Pulmonary artery endothelial cell (primary cell): ENCODE data around the gene CSNK1G1. TPM values are rescaled to one million over a fixed set of nuclear protein-coding genes. Genes with fewer than 3 reads are reported as not detected.

Source experiments
- DNase-seq: peaks from one replicate; pipeline ENCODE4 v3.0.0-alpha.2; 2011; ENCODE audit warnings: low read depth, low spot score
- total RNA-seq: library from RNA; depleted of rRNA; stranded (reverse); fragments of >200 nt; gene quantifications from 2 replicates; pipeline ENCODE4 v1.2.3, GENCODE V29; 2014

CSNK1G1 gene
- total RNA-seq, 1 donor from 2014 or later: 21.2 TPM

GRCh38 chr15:64193971-64194370 lies 162.0 kb downstream of the CSNK1G1 start:
- DNase-seq: no peak

- no peak for DNase-seq
Observed at GRCh38 chr15:64191971-64192830, 163.8 kb downstream of the CSNK1G1 start.

GRCh38 chr15:64187396-64188191 lies 168.4 kb downstream of the CSNK1G1 start:
- DNase-seq: no peak

- no peak for DNase-seq
Observed at GRCh38 chr15:64185146-64185911, 170.6 kb downstream of the CSNK1G1 start.

- DNase-seq: no peak
Observed at GRCh38 chr15:64182859-64183370, 173.1 kb downstream of the CSNK1G1 start.

- DNase-seq: no peak
Observed at GRCh38 chr15:64180235-64180824, 175.6 kb downstream of the CSNK1G1 start.

GRCh38 chr15:64166102-64166890 lies 189.7 kb downstream of the CSNK1G1 start:
- DNase-seq: no peak

GRCh38 chr15:64164436-64164835 lies 191.5 kb downstream of the CSNK1G1 start:
- no peak for DNase-seq

- no peak for DNase-seq
Observed at GRCh38 chr15:64163659-64164362, 192.2 kb downstream of the CSNK1G1 start.

- peak; percentile 92 for DNase-seq
Observed at GRCh38 chr15:64162869-64163658, 192.9 kb downstream of the CSNK1G1 start, which contains the start of gene PPIB. Gene PPIB (minus strand): TSS chr15:64163022. CDS start chr15:64162986, 36 bp downstream.

GRCh38 chr15:64162478-64162868 lies 193.5 kb downstream of the CSNK1G1 start:
- DNase-seq: no peak

- no peak for DNase-seq
Observed at GRCh38 chr15:64161688-64162477, 194.1 kb downstream of the CSNK1G1 start.

- DNase-seq: no peak
Observed at GRCh38 chr15:64158363-64159134, 197.4 kb downstream of the CSNK1G1 start.

- DNase-seq: no peak
Observed at GRCh38 chr15:64157599-64158125, 198.3 kb downstream of the CSNK1G1 start.

- DNase-seq: no peak
Observed at GRCh38 chr15:64156652-64157331, 199.2 kb downstream of the CSNK1G1 start.
